Measurements from ENCODE around the gene RBMS3. TPM values are rescaled to one million over a fixed set of nuclear protein-coding genes. Genes with fewer than 3 reads are reported as not detected.
"Not testable (repeated sequence)": the region's sequence is repeated elsewhere in the genome, so short reads cannot be mapped to it uniquely, and the experiment has no call there.

The RBMS3 gene
- total RNA-seq, 1 donor from 2014 or later: 24.6 TPM

- DNase-seq (ENCODE audit: low read depth in 2 of 2): no peak
Observed at GRCh38 chr3:29337565-29337964, 56.7 kb downstream of the RBMS3 start.

- no peak for DNase-seq (ENCODE audit: low read depth in 2 of 2)
Observed at GRCh38 chr3:29338377-29338776, 57.5 kb downstream of the RBMS3 start.

- DNase-seq (ENCODE audit: low read depth in 2 of 2): no peak
Observed at GRCh38 chr3:29339016-29339833, 58.4 kb downstream of the RBMS3 start.

- DNase-seq (ENCODE audit: low read depth in 2 of 2): no peak
Observed at GRCh38 chr3:29344154-29344553, 63.3 kb downstream of the RBMS3 start.

GRCh38 chr3:29344935-29345334 is 64.1 kb downstream of the RBMS3 start:
- no peak for DNase-seq (ENCODE audit: low read depth in 2 of 2)

GRCh38 chr3:29345516-29346300 is 64.8 kb downstream of the RBMS3 start:
- DNase-seq (ENCODE audit: low read depth in 2 of 2): no peak

GRCh38 chr3:29346828-29347227 is 66.0 kb downstream of the RBMS3 start:
- no peak for DNase-seq (ENCODE audit: low read depth in 2 of 2)

GRCh38 chr3:29347412-29347811 is 66.5 kb downstream of the RBMS3 start:
- no peak for DNase-seq (ENCODE audit: low read depth in 2 of 2)

GRCh38 chr3:29348316-29348715 is 67.4 kb downstream of the RBMS3 start:
- no peak for DNase-seq (ENCODE audit: low read depth in 2 of 2)

GRCh38 chr3:29349049-29349448 is 68.2 kb downstream of the RBMS3 start:
- no peak for DNase-seq (ENCODE audit: low read depth in 2 of 2)

- no peak for DNase-seq (ENCODE audit: low read depth in 2 of 2)
Observed at GRCh38 chr3:29353807-29354206, 72.9 kb downstream of the RBMS3 start.

GRCh38 chr3:29354894-29355293 is 74.0 kb downstream of the RBMS3 start:
- DNase-seq (ENCODE audit: low read depth in 2 of 2): no peak

GRCh38 chr3:29356062-29356461 is 75.2 kb downstream of the RBMS3 start:
- no peak for DNase-seq (ENCODE audit: low read depth in 2 of 2)

- DNase-seq (ENCODE audit: low read depth in 2 of 2): not testable (repeated sequence)
Observed at GRCh38 chr3:29360289-29360688, 79.4 kb downstream of the RBMS3 start.

GRCh38 chr3:29363110-29363509 is 82.2 kb downstream of the RBMS3 start:
- no peak for DNase-seq (ENCODE audit: low read depth in 2 of 2)

GRCh38 chr3:29370021-29370420 is 89.2 kb downstream of the RBMS3 start:
- DNase-seq (ENCODE audit: low read depth in 2 of 2): no peak

- no peak for DNase-seq (ENCODE audit: low read depth in 2 of 2)
Observed at GRCh38 chr3:29370476-29371420, 89.9 kb downstream of the RBMS3 start.

GRCh38 chr3:29373131-29373680 is 92.3 kb downstream of the RBMS3 start:
- peak in 1 of 2 donors; percentile 34 for DNase-seq (ENCODE audit: low read depth in 2 of 2)

- no peak for DNase-seq (ENCODE audit: low read depth in 2 of 2)
Observed at GRCh38 chr3:29374226-29374625, 93.4 kb downstream of the RBMS3 start.

- DNase-seq (ENCODE audit: low read depth in 2 of 2): no peak
Observed at GRCh38 chr3:29379097-29379496, 98.2 kb downstream of the RBMS3 start.

- DNase-seq (ENCODE audit: low read depth in 2 of 2): peak; percentile 71 to 74
Observed at GRCh38 chr3:29381595-29381994, 100.7 kb downstream of the RBMS3 start.
